ENCODE measurements around the gene MXD4. TPM values are rescaled to one million over a fixed set of nuclear protein-coding genes. Genes with fewer than 3 reads are reported as not detected.

The MXD4 gene
- total RNA-seq, 1 experiment from 2014 or later: 9.1 TPM

GRCh38 chr4:2255501-2256155, 6.3 kb downstream of the MXD4 start:
- no peaks in the 10 kb centered on the region for H3K27me3 ChIP-seq (replicated peaks; ENCODE audit: insufficient read depth, low read depth, low read length, poor library complexity)
- ChIA-PET CTCF (no interaction called here), POLR2A (ENCODE audit: low non-redundant PET) (no interaction called here)
- H3K4me3 ChIP-seq (ENCODE audit: low read depth, low read length, poor library complexity, severe bottlenecking): no peak overlapping the region
- peaks cover 20% of the 10 kb centered on the region for H3K4me1 ChIP-seq (ENCODE audit: insufficient read depth, low read length, poor library complexity, severe bottlenecking)
- peak overlapping the region; percentile 44 for H3K27ac ChIP-seq (ENCODE audit: low read depth, low read length, poor library complexity, severe bottlenecking)
- intact Hi-C loops (cut with micrococcal nuclease; ENCODE audit: unreplicated experiment): no loop called here
- H3K9me3 ChIP-seq (ENCODE audit: low read depth, low read length, poor library complexity, severe bottlenecking): no peaks in the 10 kb centered on the region
- TF ChIP-seq EZH2 (IDR thresholded peaks at IDR 0.05; ENCODE audit: borderline replicate concordance, low read depth, low read length, poor library complexity, severe bottlenecking): no peak
- TF ChIP-seq, protein P1, sequence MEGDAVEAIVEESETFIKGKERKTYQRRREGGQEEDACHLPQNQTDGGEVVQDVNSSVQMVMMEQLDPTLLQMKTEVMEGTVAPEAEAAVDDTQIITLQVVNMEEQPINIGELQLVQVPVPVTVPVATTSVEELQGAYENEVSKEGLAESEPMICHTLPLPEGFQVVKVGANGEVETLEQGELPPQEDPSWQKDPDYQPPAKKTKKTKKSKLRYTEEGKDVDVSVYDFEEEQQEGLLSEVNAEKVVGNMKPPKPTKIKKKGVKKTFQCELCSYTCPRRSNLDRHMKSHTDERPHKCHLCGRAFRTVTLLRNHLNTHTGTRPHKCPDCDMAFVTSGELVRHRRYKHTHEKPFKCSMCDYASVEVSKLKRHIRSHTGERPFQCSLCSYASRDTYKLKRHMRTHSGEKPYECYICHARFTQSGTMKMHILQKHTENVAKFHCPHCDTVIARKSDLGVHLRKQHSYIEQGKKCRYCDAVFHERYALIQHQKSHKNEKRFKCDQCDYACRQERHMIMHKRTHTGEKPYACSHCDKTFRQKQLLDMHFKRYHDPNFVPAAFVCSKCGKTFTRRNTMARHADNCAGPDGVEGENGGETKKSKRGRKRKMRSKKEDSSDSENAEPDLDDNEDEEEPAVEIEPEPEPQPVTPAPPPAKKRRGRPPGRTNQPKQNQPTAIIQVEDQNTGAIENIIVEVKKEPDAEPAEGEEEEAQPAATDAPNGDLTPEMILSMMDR (conservative IDR thresholded peaks at IDR 0.05; ENCODE audit: low read depth, low read length): no peak
- peak; percentile 54 for DNase-seq (ENCODE audit: low spot score)
- H3K36me3 ChIP-seq (ENCODE audit: insufficient read depth, low read length, poor library complexity, severe bottlenecking): no peaks in the 10 kb centered on the region
- BruUV-seq (replicated peaks): no TSS peak

GRCh38 chr4:2254665-2255500, 7.0 kb downstream of the MXD4 start:
- ChIA-PET POLR2A (ENCODE audit: low non-redundant PET) (no interaction called here), CTCF (no interaction called here)
- TF ChIP-seq, protein P1 (conservative IDR thresholded peaks at IDR 0.05; ENCODE audit: low read depth, low read length): no peak
- no peak for TF ChIP-seq EZH2 (IDR thresholded peaks at IDR 0.05; ENCODE audit: borderline replicate concordance, low read depth, low read length, poor library complexity, severe bottlenecking)
- BruUV-seq (replicated peaks): TSS peak; percentile 19
- Histone ChIP-seq H3K36me3 (ENCODE audit: insufficient read depth, low read length, poor library complexity, severe bottlenecking) (no peaks in the 10 kb centered on the region), H3K27ac (ENCODE audit: low read depth, low read length, poor library complexity, severe bottlenecking) (no peak overlapping the region), H3K27me3 (replicated peaks; ENCODE audit: insufficient read depth, low read depth, low read length, poor library complexity) (no peaks in the 10 kb centered on the region), H3K4me3 (ENCODE audit: low read depth, low read length, poor library complexity, severe bottlenecking) (no peak overlapping the region), H3K4me1 (ENCODE audit: insufficient read depth, low read length, poor library complexity, severe bottlenecking) (peaks cover 20% of the 10 kb centered on the region), H3K9me3 (ENCODE audit: low read depth, low read length, poor library complexity, severe bottlenecking) (no peaks in the 10 kb centered on the region)
- no peak for DNase-seq (ENCODE audit: low spot score)
- intact Hi-C loops (cut with micrococcal nuclease; ENCODE audit: unreplicated experiment): no loop called here

GRCh38 chr4:2253160-2254084, 8.5 kb downstream of the MXD4 start:
- no peaks in the 10 kb centered on the region for H3K9me3 ChIP-seq (ENCODE audit: low read depth, low read length, poor library complexity, severe bottlenecking)
- intact Hi-C loops (cut with micrococcal nuclease; ENCODE audit: unreplicated experiment): no loop called here
- TF ChIP-seq EZH2 (IDR thresholded peaks at IDR 0.05; ENCODE audit: borderline replicate concordance, low read depth, low read length, poor library complexity, severe bottlenecking): no peak
- TF ChIP-seq, protein P1 (conservative IDR thresholded peaks at IDR 0.05; ENCODE audit: low read depth, low read length): no peak
- no peak for DNase-seq (ENCODE audit: low spot score)
- POLR2A ChIA-PET (ENCODE audit: low non-redundant PET): no interaction called here
- no peak overlapping the region for H3K27ac ChIP-seq (ENCODE audit: low read depth, low read length, poor library complexity, severe bottlenecking)
- H3K4me3 ChIP-seq (ENCODE audit: low read depth, low read length, poor library complexity, severe bottlenecking): no peak overlapping the region
- H3K4me1 ChIP-seq (ENCODE audit: insufficient read depth, low read length, poor library complexity, severe bottlenecking): peaks cover 20% of the 10 kb centered on the region
- no peaks in the 10 kb centered on the region for H3K27me3 ChIP-seq (replicated peaks; ENCODE audit: insufficient read depth, low read depth, low read length, poor library complexity)
- no peaks in the 10 kb centered on the region for H3K36me3 ChIP-seq (ENCODE audit: insufficient read depth, low read length, poor library complexity, severe bottlenecking)
- BruUV-seq (replicated peaks): no TSS peak
- CTCF ChIA-PET: no interaction called here
